HL-60 (cell line): Measurements from ENCODE around the gene SVBP.

ENCODE experiments used
- CTCF ChIP-seq: IDR thresholded peaks from one replicate; pipeline ENCODE4 v1.5.1; 2011; ENCODE audit warnings: low read length, control low read depth, inconsistent platforms; ENCODE audit not compliant: insufficient read depth
- SPI1 ChIP-seq: IDR thresholded peaks from 2 replicates; pipeline ENCODE4 v1.6.1; 2012; ENCODE audit warnings: low read depth, mild to moderate bottlenecking, borderline replicate concordance

GRCh38 chr1:42861014-42861399 lies 43.8 kb upstream of the SVBP start:
- TF ChIP-seq CTCF = no peak
- TF ChIP-seq SPI1 = no peak
